H9 (cell line): Measurements from ENCODE around the gene STK31. TPM values are rescaled to one million over a fixed set of nuclear protein-coding genes. Genes with fewer than 3 reads are reported as not detected.

Experiments
- DNase-seq: peaks from one replicate; pipeline ENCODE4 v3.0.0-alpha.2; 2017
- H2AFZ ChIP-seq: one replicate; pipeline ENCODE4 v1.6.1; 2013; ENCODE audit warnings: mild to moderate bottlenecking, low read length, control low read depth, moderate library complexity
- H2AK5ac ChIP-seq: 2 replicates; pipeline ENCODE4 v1.6.1; 2013; ENCODE audit warnings: low read length, control low read depth, mixed read lengths; ENCODE audit not compliant: insufficient read length
- H2BK120ac ChIP-seq: one replicate; pipeline ENCODE4 v1.6.1; 2013; ENCODE audit warnings: low read depth, mild to moderate bottlenecking, low read length, control low read depth, inconsistent platforms; ENCODE audit not compliant: poor library complexity, severe bottlenecking
- H2BK12ac ChIP-seq: 2 replicates; pipeline ENCODE4 v1.6.1; 2013; ENCODE audit warnings: low read length, control low read depth, mixed read lengths, low read depth; ENCODE audit not compliant: insufficient read length
- H2BK15ac ChIP-seq: 2 replicates; pipeline ENCODE4 v1.6.1; 2013; ENCODE audit warnings: low read depth, low read length, control low read depth
- H2BK20ac ChIP-seq: one replicate; pipeline ENCODE4 v1.6.1; 2013; ENCODE audit warnings: low read depth, mild to moderate bottlenecking, low read length, control low read depth, inconsistent platforms; ENCODE audit not compliant: poor library complexity, severe bottlenecking
- H2BK5ac ChIP-seq: 2 replicates; pipeline ENCODE4 v1.6.1; 2013; ENCODE audit warnings: low read length, control low read depth, mixed read lengths; ENCODE audit not compliant: insufficient read length
- H3K14ac ChIP-seq: 2 replicates; pipeline ENCODE4 v1.6.1; 2013; ENCODE audit warnings: low read length, control low read depth; ENCODE audit not compliant: insufficient read depth
- H3K18ac ChIP-seq: 2 replicates; pipeline ENCODE4 v1.6.1; 2013; ENCODE audit warnings: low read depth, mild to moderate bottlenecking, mixed read lengths, low read length, control low read depth; ENCODE audit not compliant: insufficient read length
- H3K23ac ChIP-seq: 2 replicates; pipeline ENCODE4 v1.6.1; 2013; ENCODE audit warnings: low read length, control low read depth, mixed read lengths, low read depth; ENCODE audit not compliant: insufficient read length
- H3K23me2 ChIP-seq: 2 replicates; pipeline ENCODE4 v1.6.1; 2013; ENCODE audit warnings: low read depth, mild to moderate bottlenecking, mixed read lengths, low read length, control low read depth; ENCODE audit not compliant: insufficient read length, poor library complexity, severe bottlenecking
- H3K27ac ChIP-seq: 2 replicates; pipeline ENCODE4 v1.5.1; 2013; ENCODE audit warnings: low read length, control low read depth, mixed read lengths, low read depth; ENCODE audit not compliant: insufficient read length
- H3K27me3 ChIP-seq: 2 replicates; pipeline ENCODE4 v1.6.1; 2013; ENCODE audit warnings: low read length, control low read depth, inconsistent platforms; ENCODE audit not compliant: insufficient read depth
- H3K4ac ChIP-seq: 2 replicates; pipeline ENCODE4 v1.6.1; 2013; ENCODE audit warnings: low read depth, mild to moderate bottlenecking, control low read depth, inconsistent platforms, low read length, moderate library complexity
- H3K4me1 ChIP-seq: 2 replicates; pipeline ENCODE4 v1.6.1; 2013; ENCODE audit warnings: low read length, control low read depth, inconsistent platforms; ENCODE audit not compliant: insufficient read depth
- H3K4me2 ChIP-seq: 2 replicates; pipeline ENCODE4 v1.6.1; 2013; ENCODE audit warnings: low read length, control low read depth, mixed read lengths; ENCODE audit not compliant: insufficient read length, insufficient read depth
- H3K56ac ChIP-seq: 2 replicates; pipeline ENCODE4 v1.6.1; 2013; ENCODE audit warnings: low read depth, mild to moderate bottlenecking, mixed read lengths, low read length, control low read depth; ENCODE audit not compliant: insufficient read length
- H3K79me1 ChIP-seq: 2 replicates; pipeline ENCODE4 v1.6.1; 2013; ENCODE audit warnings: low read depth, mild to moderate bottlenecking, moderate library complexity, low read length, control low read depth, inconsistent platforms; ENCODE audit not compliant: insufficient read depth, poor library complexity, severe bottlenecking
- H3K79me2 ChIP-seq: 2 replicates; pipeline ENCODE4 v1.6.1; 2013; ENCODE audit warnings: low read length, control low read depth, inconsistent platforms; ENCODE audit not compliant: insufficient read depth
- H3K9ac ChIP-seq: 2 replicates; pipeline ENCODE4 v1.6.1; 2013; ENCODE audit warnings: low read length, control low read depth, mixed read lengths; ENCODE audit not compliant: insufficient read length; ENCODE audit errors: extremely low read depth
- H3K9me3 ChIP-seq: one replicate; pipeline ENCODE4 v1.6.1; 2013; ENCODE audit warnings: low read depth, low read length, inconsistent platforms; ENCODE audit not compliant: control insufficient read depth
- H3T11ph ChIP-seq: one replicate; pipeline ENCODE4 v1.6.1; 2013; ENCODE audit warnings: mild to moderate bottlenecking, low read length, control low read depth, inconsistent platforms
- H4K20me1 ChIP-seq: one replicate; pipeline ENCODE4 v1.6.1; 2013; ENCODE audit not compliant: control insufficient read depth, insufficient read length, insufficient read depth
- H4K5ac ChIP-seq: 2 replicates; pipeline ENCODE4 v1.6.1; 2013; ENCODE audit warnings: low read depth, mild to moderate bottlenecking, mixed read lengths, low read length, control low read depth; ENCODE audit not compliant: insufficient read length
- H4K8ac ChIP-seq: replicated peaks from 2 replicates; pipeline ENCODE4 v1.6.1; 2013; ENCODE audit warnings: low read length, control low read depth, mixed read lengths, low read depth; ENCODE audit not compliant: insufficient read length
- H4K91ac ChIP-seq: 2 replicates; pipeline ENCODE4 v1.6.1; 2013; ENCODE audit warnings: low read depth, mild to moderate bottlenecking, moderate library complexity, mixed read lengths, low read length, control low read depth; ENCODE audit not compliant: insufficient read length
- H3K27ac Mint-ChIP-seq, 3 experiments: 2 replicates in 2 of 3; 3 replicates in 1 of 3; pipeline ENCODE4 v1.8.0; 2020 to 2021; ENCODE audit warnings: mixed read lengths in 3 of 3, mild to moderate bottlenecking in 1 of 3, moderate library complexity in 1 of 3
- H3K27me3 Mint-ChIP-seq: 2 replicates; pipeline ENCODE4 v1.8.0; 2021; ENCODE audit warnings: low read depth, mild to moderate bottlenecking, moderate library complexity, mixed read lengths
- H3K36me3 Mint-ChIP-seq, 3 experiments: 2 replicates in 2 of 3; 3 replicates in 1 of 3; pipeline ENCODE4 v1.8.0; 2020 to 2021; ENCODE audit warnings: low read depth in 3 of 3, mixed read lengths in 3 of 3; ENCODE audit not compliant: insufficient read depth in 1 of 3
- H3K4me1 Mint-ChIP-seq, 2 experiments: 2 replicates each; pipeline ENCODE4 v1.8.0; 2020; ENCODE audit warnings: mixed read lengths in 2 of 2
- H3K4me3 Mint-ChIP-seq, 2 experiments: 2 replicates in 1 of 2; 3 replicates in 1 of 2; pipeline ENCODE4 v1.8.0; 2020 to 2021; ENCODE audit warnings: mild to moderate bottlenecking in 2 of 2, mixed read lengths in 2 of 2, moderate library complexity in 1 of 2
- H3K9me3 Mint-ChIP-seq, 2 experiments: 2 replicates in 1 of 2; 3 replicates in 1 of 2; pipeline ENCODE4 v1.8.0; 2020; ENCODE audit warnings: mild to moderate bottlenecking in 2 of 2, mixed read lengths in 2 of 2, moderate library complexity in 1 of 2
- CTCF ChIP-seq: fragments of 200-600 bp; sonication (generic); conservative IDR thresholded peaks from 3 replicates; pipeline ENCODE4 v1.8.0; 2021; ENCODE audit warnings: antibody characterized with exemption, mild to moderate bottlenecking
- WGBS: extraction: QIAGEN DNeasy Blood & Tissue Kit; methylation state at CpG from one replicate; pipeline ENCODE4 v1.1.7; 2013; ENCODE audit warnings: missing lambda C conversion rate, low lambda C conversion rate, mixed read lengths; ENCODE audit not compliant: insufficient read length; ENCODE audit errors: extremely low coverage; 5-methylcytosine and 5-hydroxymethylcytosine counted together
- total RNA-seq: library from RNA; stranded (reverse); gene quantifications from 2 replicates; pipeline ENCODE4 v1.2.1, GENCODE V29; 2021

The STK31 gene
- total RNA-seq, 1 experiment from 2014 or later: 0.24 TPM

- H3K4me1 Mint-ChIP-seq: peaks cover 2 to 8% of the 10 kb centered on the region in 2 experiments; a peak in 3 of 4 replicates
- H2AK5ac ChIP-seq: no peak within 1 kb of the TSS
- no peak within 1 kb of the TSS; the same call in 1 of the 2 replicates for H3K4ac ChIP-seq
- H3K4me2 ChIP-seq: peak within 1 kb of the TSS; percentile 74
- H3K9ac ChIP-seq: peak within 1 kb of the TSS; percentile 74
- no peak within 1 kb of the TSS for H2BK12ac ChIP-seq
- WGBS: no CpG with 5 or more reads among the region's 53 CpGs
- no peak within 1 kb of the TSS for H4K91ac ChIP-seq
- no peaks in the 10 kb centered on the region for H3K27me3 ChIP-seq
- H2BK15ac ChIP-seq: no peak within 1 kb of the TSS
- no peak within 1 kb of the TSS for H3K56ac ChIP-seq
- no peaks in the 10 kb centered on the region for H3K9me3 ChIP-seq
- no peaks in the 10 kb centered on the region for H4K20me1 ChIP-seq
- H3K79me1 ChIP-seq: no peaks in the 10 kb centered on the region
- H3K14ac ChIP-seq: peak within 1 kb of the TSS; percentile 93; the same call in 1 of the 2 replicates
- no peak within 1 kb of the TSS for H3T11ph ChIP-seq
- peak; percentile 94 for DNase-seq
- peaks cover 7 to 14% (median 7%) of the 10 kb centered on the region in 3 experiments; a peak in 6 of 7 replicates for H3K36me3 Mint-ChIP-seq
- peak; percentile 72 for TF ChIP-seq CTCF
- no peak within 1 kb of the TSS for H2BK120ac ChIP-seq
- H4K5ac ChIP-seq: no peak within 1 kb of the TSS
- peak within 1 kb of the TSS; percentile 82 to 89 for H3K4me3 Mint-ChIP-seq
- peak within 1 kb of the TSS; percentile 55 for H3K27ac ChIP-seq
- H3K23me2 ChIP-seq: peaks cover 6% of the 10 kb centered on the region
- no peaks in the 10 kb centered on the region for H3K4me1 ChIP-seq
- no peak within 1 kb of the TSS for H3K23ac ChIP-seq
- H2BK5ac ChIP-seq: no peak within 1 kb of the TSS
- peak within 1 kb of the TSS; percentile 74 to 98 (median 93); a peak in 6 of 7 replicates for H3K27ac Mint-ChIP-seq
- peaks cover 0 to 7% of the 10 kb centered on the region in 2 experiments; a peak in 3 of 5 replicates for H3K9me3 Mint-ChIP-seq
- H2BK20ac ChIP-seq: peak within 1 kb of the TSS; percentile 16
- H3K27me3 Mint-ChIP-seq: peaks cover 17% of the 10 kb centered on the region
- peaks cover 5% of the 10 kb centered on the region; the same call in 1 of the 2 replicates for H3K79me2 ChIP-seq
- no peak within 1 kb of the TSS for H4K8ac ChIP-seq
- H2AFZ ChIP-seq: no peak within 1 kb of the TSS
- H3K18ac ChIP-seq: peak within 1 kb of the TSS; percentile 81
Observed at GRCh38 chr7:23679898-23680413, 30.1 kb upstream of the STK31 start, which contains the start of gene FAM221A. TSS of gene FAM221A (plus strand) at chr7:23680199. CDS start at chr7:23680219, 20 bp downstream.
